GM21367 (cell line): ENCODE measurements around the gene MRAS.
"Not testable (repeated sequence)": the region's sequence is repeated elsewhere in the genome, so short reads cannot be mapped to it uniquely, and the experiment has no call there.

Experiments
- ATAC-seq: cut with Tn5 transposase; IDR thresholded peaks from one replicate; pipeline ENCODE4 v1.9.1; 2021; ENCODE audit not compliant: unreplicated experiment

MRAS gene

DNA sequence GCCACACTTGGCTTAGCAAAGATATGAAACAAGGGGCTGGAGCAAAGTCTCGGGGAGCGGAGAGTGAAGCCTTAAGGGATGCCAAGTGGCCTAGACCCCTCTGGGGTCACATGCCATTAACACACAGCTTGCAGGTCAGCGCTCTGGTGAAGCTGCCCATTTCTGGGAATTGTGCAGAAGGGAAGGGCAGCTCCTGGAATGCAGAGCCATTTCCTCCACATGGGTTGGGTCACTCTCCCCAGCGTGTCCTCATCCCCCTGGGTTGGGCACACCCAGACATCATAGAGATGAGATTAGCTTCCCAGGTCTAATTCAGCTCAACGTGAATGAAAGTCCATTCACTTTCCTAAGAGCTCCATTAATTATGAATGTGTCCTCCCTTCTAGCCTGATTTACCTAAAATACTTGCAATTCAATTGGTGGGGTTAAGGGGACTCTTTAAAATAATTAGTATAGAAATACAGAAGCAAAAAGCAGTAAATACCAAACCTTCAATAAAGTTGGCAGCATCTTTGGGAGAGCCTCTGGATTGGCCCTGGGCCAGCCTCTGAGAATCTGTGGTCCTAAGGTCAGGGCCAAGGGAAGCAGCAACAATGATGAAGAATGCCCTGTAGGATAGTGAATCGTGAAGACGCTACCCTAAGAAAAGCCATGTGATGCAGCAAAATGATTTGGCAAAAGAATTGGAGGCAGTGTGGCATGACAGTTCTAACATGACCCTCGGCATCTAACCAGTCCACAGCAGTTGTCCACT lies 17.8 kb downstream of the MRAS start:
- no peak for ATAC-seq

DNA sequence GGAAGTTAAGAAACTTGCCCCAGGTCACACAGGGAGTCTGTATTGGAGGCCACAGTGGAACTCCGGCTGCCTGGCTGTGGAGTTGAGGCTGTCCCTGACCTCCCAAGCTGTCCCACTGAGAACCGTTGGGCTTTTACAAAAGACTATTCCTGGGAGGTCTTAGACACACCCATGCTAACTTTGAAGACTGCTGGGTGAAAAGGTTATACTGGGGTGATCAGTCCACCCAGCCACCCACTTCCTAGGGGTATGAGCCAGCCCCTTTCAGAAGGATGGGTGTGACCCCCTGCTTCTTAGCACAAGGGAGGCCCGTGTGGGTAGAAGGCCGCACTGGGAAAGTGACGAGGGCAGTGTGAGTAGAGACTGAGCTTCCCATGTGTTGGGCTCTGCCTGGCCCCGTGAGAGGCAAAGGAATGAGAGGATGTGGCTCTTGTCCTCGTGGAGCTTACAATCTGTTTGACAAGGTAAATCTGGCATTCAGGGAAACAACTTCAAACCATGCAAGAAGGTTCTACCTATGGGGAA lies 19.0 kb downstream of the MRAS start:
- ATAC-seq, result no peak

DNA sequence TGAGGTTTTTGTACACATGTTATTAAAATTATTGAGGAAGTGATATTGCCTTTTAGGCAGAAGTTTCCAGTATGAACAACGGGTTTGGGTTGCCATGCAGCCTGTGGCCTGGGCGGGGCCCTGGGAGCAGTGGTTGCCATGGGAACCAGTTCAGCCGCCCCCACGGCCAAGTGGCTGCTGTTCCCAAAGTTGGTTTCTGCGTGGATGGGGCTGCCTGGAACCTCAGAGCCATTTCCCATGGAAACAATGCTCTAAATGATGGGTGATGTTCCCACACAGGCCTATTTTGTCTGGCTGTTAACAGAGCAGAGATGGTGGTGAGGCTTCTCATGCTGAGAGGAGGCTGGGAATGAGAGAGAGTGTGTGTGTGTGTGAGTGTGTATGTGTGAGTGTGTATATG lies 19.5 kb downstream of the MRAS start:
- ATAC-seq, result no peak

DNA sequence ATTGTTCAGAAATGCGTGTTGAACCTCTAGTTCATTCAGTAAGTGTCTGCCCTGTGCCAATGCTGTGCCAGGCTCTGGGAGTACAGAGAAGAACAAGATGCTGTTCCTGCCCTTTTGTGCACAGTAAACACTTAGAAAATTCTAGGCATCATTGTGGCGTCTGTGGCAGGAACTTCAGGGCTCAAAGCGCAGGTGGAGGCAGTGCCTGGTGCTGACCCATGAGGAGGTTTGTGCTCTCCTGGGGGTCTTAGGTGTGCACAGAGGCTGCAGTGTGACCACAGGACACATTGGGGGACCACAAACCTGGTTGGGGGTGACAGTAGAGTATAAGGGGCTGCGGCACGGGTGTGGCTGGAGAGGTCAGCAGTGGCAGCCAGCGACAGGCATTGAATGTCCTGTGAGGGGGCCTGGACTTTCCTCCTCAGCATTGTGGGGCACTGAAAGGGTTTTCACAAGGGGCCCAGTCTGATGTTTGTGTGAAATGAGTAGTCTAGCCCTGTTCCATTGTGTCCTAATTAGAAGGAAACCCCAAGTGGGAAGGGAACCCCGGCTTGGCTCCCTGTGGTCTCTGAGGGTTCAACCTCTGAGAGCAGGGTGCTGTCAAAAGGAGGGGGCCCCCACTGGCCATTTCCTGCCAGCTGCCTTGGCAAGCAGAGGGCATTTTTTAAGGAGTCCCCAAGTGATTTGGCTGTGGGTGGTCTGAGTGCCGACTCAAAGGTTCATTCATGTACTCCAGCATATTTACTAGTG lies 20.9 kb downstream of the MRAS start:
- ATAC-seq, result no peak

DNA sequence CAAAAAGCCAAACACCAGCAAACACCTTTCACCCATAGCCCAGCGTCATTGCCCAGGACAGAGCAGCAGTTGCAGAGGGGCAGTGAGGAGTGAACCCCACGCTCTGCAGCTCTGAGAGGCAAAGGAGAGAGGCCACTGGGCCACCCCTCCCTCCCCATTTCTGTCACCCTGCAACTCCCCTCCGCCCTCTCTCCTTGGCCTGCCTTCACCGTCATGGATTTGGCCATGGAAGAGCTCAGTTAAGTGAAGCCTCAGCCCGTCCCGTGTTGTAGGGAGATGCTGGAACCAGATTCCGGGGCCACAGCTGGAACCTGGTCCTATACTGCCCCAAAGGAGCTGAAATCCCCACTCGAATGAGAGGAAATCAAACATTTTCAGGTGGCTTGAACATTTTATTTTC lies 21.9 kb downstream of the MRAS start:
- no peak for ATAC-seq

DNA sequence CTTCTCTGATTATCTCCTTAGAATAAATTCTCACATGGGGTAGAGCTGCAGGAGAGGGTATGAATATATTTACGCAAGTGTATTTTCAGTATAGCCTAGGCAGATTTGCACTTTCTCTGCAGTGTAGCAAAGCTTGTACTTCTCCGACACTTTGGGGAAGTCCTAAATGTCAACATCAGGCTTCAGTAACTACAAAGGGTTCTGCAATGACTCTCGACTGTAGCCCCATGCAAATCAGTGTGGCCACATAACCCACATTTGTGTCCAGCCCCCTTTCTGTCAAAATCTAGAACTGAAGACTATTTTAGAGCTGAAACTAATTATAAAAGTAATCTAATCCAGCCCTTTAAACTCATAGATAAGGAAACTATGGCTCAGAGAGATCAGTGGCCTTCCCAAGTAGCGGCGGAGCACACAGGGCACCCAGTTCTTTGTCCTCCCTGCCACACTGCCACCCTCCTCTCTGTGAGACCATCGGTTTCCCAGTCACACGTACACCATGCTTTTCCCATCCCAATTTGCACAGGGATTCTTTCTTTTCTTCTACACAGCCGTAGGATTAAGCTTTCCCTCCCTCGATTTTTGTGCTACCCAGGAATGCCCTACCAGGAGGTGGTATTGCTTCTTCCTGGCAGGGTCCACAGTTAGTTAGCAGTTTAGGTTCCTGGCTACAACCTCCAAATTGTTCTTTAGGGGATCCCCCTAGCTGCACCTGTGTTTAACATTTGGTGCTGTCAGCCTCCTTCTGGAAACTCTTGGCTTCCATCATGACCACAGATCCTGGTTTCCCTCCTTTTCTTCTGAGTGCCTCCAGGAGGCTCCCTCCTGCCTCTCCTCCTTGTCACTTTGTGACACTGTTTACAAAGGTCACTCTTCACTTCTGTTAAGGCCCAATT lies 22.9 kb downstream of the MRAS start:
- ATAC-seq, result peak; percentile 99

DNA sequence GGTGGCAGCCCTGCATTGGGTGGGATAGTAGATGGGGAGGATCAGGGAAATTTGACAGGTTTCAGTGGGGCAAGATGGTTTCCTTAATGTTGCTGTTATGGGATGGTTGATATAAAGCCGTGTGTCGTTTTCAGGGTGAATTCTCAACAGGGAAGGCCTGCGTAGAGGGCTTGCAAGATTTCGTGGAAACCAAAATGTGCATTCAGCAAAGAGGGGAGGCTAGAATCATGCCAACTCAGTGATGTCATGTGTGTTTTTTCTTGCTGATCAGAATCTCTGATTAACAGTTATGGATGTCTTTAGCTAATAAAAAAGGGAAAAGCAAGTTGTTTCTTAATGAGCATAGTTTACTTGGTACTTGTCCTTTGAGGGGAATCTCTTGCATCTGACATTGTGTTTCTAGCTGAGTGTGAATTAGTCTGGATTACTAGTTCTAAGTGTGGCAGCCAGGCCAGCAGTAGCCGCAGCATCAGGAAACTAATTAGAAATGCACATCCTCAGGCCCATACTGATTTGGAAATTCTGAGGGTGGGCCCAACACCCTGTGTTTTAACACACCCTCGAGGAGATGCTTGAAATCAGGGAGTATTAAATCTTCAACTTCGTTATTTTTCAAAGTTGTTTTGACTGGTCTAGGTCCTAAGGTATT lies 24.8 kb downstream of the MRAS start:
- no peak for ATAC-seq

DNA sequence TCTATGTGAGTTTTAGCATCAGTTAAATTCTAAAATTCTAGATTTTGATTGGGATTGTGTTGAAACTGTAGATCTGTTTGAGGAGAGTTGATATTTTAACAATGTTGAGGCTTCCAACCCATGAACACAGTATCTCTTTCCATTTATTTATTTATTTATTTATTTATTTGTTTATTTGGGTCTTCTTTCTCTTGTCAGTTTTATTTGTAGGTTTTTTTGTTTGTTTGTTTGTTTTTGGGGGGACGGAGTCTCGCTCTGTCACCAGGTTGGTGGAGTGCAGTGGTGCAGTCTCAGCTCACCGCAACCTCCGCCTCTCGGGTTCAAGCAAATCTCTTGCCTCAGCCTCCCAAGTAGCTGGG lies 25.3 kb downstream of the MRAS start:
- ATAC-seq, result no peak

DNA sequence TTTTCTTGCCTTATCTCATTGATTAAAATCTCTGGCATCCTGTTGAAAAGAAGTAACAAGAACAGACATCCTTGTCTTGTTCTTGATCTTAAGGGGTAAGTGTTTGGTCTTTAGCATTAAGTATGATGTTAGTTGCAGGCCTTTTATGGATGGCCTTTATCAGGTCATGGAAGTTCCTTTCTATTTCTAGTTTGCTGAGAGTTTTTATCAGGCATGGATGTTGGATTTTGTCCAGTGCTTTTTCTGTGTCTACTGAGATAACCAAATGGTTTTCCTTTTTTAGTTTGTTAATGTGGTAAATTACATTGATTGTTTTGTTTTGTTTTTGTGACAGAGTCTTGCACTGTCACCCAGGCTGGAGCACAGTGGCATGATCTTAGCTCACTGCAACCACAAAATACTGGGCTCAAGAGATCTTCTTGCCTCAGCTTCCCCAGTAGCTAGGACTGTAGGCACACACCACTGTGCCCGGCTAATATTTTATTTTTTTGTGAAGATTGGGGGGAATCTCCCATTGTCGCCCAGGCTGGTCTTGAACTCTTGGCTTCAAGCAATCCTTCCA lies 26.3 kb downstream of the MRAS start:
- ATAC-seq, result no peak

DNA sequence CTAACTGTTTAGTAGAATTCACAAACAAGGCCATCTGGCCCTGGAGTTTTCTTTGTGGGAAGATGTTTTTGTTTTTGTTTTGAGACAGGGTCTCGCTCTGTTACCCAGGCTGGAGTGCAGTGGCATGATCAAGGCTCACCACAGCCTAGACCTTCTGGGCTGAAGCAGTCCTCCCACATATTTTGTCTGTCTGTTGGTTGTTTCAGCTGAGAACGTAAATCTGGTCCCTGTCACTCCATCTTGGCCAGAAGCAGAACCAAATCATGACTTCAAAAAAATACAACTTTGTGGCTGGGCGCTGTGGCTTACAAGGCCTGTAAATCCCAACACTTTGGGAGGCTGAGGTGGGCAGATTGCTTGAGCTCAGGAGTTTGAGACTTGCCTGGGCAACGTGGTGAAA lies 27.1 kb downstream of the MRAS start:
- no peak for ATAC-seq

DNA sequence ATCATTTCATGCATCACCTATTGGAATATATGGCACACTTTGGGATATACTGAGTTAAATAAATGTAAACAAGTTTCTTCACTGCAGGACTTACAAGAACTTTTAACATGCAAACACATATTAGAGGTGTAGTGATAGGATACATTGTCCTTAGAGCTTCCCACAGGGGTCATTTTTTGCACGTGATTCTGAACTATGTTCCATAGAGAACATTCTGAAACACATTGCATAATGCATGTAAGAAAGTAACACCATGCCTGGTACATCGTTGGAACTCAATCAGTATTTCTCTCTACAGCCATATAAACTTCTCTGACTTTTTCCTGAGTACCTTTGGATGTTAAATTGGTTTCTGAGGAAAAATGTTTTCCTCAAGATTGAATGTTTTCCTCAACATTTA lies 28.3 kb downstream of the MRAS start:
- ATAC-seq, result no peak

DNA sequence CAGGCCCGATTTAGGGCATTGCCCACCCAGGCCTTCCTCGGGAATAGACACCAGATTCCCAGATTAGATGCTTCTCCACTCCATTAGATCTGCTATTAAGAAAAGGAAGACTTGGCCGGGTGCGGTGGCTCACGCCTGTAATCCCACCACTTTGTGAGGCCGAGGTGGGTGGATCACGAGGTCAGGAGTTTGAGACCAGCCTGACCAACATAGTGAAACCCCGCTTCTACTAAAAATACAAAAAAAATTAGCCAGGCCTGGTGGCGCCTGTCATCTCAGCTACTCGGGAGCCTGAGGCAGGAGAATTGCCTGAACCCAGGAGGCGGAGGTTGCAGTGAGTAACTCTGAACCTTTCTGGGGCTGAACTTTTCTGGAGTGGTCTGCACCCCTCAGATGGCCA lies 28.8 kb downstream of the MRAS start:
- ATAC-seq, result not testable (repeated sequence)

DNA sequence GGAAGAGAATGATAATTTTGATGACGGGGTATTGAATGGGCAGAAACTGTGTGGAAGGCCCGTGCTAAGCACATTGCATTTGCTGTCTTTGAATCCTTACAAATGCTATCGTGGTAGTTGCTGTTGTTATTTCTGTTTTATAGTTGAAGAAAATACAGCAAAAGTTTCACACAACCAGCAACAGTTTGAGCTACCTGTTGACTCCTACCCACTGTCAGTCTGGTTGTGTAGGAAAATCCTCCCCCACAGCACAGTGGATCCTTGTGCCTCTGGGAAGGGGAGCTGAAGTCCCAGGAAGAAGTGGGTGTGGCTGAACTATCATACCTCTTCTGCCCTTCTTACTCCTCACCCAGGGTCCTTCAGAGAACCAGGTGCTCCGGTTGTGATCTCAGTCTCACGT lies 29.4 kb downstream of the MRAS start:
- no peak for ATAC-seq

DNA sequence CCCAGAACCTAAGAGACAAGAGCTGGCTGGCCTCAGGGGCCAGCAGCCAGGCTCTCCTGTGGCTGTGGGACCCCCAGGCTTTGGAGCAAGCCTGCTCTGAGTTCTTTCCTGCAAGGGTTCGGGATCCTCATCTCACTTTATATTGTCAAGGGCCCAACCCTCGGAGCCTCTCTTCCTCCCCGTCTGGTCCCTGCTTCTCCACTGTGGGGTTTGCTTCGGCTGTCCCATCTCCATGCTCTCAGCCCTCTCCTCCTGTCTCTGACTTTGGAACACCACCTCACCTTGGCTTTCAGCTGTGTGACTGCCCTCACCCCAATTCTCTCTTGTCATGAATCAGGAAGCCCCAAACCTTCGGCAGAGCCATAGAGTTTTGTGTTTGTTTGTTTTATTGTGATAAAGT lies 30.0 kb downstream of the MRAS start:
- no peak for ATAC-seq

DNA sequence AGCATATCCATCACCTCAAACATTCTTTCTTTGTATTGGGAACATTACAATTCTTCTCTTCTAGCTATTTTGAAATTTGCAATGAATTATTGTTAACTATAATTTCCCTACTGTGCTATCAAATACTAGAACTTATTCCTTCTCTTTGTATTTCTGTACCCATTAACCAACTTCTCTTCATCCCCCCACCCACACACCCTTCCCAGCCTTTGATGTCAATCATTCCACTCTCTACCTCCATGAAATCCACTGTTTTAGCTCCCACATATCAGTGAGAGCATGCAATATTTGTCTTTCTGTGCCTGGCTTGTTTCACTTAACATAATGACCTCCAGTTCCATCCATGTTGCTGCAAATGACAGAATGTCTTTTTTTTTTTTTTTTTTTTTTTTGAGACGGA lies 30.6 kb downstream of the MRAS start:
- ATAC-seq, result no peak

DNA sequence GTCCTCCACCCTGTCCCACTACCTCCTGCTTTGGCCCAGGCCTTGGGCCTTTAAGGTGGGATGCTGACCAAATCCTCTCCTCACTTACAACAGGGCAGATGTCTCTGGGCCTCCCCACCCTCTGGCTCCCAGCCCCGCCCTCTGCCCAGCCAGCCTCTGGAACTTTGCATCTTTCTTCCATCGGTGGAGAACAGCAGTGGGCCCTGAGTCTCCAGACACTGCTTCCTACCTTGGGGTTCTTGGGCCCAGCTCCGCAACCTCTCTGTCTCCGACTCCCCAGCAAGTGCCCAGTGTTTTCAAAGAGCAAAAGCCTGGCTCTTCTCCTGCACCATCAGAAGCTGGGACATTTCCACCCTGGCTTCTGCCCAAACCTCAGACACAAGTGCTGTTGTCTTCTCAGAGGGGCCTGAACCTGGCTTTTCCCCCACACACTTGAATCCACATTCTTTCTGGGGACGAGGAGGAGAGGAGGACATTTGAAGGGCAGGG lies 33.1 kb downstream of the MRAS start:
- no peak for ATAC-seq

DNA sequence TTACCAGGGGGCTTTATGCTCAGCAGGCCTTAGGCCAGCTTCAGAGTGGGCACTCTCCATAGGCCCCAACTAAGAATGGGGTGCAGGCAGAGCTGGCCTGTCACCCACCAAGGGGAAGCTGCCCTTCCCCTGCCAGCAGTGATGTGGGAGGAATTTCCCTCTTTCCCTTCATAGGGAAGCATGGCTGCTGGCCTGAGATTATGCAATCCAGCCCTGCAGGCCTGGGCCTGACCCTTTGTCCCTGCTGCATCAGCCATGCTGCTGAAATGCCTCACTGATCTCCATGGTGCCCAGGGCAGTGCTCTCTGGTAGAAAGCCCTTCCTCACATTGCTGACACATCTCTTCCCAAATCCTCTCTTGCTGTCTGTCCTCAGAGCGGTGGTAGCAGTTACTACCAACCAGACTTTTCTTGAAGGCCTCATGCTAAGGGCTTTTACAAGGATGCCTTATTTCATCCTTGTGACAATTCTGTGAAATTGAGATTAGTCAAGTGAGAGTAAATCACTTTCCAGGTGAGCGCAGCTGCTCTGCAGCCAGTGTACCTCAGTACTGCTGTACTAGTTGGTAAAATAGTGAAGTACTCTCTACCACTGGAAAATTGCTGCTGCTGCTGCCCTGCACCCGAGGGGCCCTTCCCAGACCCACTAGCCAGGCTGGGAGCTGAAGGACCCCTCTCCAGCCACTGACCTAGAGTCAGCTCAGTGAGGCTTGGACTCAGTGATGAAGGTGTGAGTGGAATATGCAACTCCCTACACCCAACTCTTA lies 33.8 kb downstream of the MRAS start:
- no peak for ATAC-seq

DNA sequence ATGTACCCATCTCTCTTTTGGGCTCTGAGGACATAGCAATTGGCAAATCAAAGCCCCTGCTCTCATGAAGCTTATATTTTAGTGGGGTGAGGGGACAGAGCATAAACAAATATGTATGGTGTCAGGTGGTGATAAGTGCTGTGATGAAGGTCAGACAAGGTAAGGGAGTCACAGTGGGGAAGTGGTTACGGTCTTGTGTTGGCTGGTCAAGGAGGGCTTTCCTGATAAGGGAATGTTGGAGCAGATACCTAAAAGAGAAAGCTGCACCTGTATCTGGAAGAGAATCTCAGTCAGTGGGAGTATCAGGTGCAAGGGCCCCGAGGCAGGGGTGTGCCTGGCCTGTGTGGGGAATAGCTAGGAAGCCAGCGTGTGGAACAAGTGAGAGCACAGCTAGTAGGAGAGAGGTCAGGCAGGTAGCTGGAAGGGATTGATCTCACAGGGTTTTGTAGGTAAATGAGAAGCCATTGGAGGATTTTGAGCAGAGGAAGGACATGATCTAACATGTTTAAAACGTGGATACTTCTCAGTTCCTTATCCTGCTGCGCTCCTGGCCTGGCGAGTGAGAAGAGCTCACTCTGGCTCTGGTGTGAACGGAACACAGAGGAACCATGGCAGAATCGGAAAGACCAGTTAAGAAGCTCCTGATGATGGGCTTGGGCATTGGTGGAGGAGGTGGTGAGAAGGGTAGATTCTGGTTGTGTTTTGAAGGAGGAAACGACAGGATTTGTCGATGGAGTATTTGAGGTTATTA lies 35.5 kb downstream of the MRAS start:
- no peak for ATAC-seq

DNA sequence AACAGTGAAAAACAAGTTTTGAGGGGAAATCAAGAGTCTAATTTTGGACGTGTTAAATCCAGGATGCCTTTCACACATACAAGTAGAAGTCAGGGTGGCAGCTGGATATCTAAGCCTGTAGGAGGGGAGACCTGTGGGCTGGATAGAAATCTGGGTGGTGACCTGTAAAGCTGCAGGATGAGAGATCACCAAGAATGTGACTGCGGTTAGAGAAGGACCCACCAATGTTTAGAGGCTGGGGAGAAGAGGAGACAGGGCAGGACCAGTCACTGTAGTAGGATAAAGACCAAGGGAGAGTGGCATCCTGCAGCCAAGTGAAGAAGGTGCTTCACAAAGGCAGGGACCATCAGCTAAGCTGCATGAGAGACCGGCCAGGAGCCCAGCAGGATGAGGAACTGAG lies 36.2 kb downstream of the MRAS start:
- no peak for ATAC-seq
